ENCODE data around the gene APP.

The APP gene

GRCh38 chr21:25858325-25858724, 312.2 kb downstream of the APP start:
- DNase-seq = no peak

- DNase-seq = no peak
These were observed 313.1 kb downstream of the APP start for GRCh38 chr21:25857308-25858074.

GRCh38 chr21:25855576-25855975, 315.0 kb downstream of the APP start:
- no peak for DNase-seq

DNA sequence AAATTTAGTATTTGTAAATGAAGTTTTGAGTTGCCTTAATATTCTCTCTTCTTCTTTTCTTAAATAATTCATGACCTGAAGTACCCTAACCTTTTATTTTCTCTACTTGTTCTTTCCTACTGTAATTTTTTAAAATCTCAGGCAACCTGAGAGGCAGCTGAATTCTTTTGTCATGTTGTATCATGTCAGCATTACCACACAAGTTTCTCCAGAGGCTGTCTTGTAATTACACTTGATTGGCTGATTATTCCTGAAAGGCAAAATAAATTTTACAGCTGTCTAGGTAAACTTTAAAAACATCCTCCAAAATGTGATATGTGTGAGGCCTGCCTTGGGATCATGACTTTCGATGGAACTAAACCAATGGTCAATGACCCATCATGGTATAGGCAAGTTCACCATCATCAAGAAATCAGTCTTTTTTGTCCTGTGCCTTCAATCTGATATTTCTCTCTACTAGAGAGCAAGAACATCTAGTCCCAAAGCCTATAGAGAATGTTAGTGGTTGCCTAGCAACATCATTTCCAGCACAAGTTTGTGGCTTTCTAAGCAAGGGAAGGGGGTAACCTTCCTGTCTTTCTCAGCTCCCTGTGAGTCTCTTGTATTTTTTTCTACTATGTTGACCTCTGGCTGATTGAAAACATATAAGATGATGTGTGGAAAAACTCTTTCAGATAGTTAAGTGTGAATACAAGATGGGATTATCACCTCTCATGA, 320.3 kb downstream of the APP start:
- DNase-seq = no peak

- no peak for DNase-seq
These were observed 322.3 kb downstream of the APP start for GRCh38 chr21:25848309-25848708.

GRCh38 chr21:25845729-25846256, 324.8 kb downstream of the APP start:
- DNase-seq = no peak

GRCh38 chr21:25842925-25843324, 327.6 kb downstream of the APP start:
- DNase-seq = no peak

DNA sequence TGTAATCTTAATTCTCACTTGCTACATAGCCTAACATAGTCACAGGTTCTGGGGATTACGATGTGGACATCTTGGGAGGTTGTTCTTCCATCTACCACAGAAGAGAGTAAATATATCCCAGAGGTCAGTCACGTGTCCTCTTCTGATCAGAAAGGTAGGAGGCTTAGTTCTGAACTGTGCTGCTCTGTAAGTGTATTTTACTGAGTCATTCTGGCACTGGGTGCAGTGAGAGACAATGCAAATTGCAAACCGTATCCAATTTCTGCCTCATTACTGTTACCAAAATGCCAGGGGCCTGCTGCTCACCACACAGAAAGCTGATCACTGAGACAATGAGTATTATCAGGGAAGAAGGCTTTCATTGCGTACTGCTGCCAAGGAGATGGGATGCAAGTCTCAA, 331.8 kb downstream of the APP start:
- DNase-seq = no peak

DNA sequence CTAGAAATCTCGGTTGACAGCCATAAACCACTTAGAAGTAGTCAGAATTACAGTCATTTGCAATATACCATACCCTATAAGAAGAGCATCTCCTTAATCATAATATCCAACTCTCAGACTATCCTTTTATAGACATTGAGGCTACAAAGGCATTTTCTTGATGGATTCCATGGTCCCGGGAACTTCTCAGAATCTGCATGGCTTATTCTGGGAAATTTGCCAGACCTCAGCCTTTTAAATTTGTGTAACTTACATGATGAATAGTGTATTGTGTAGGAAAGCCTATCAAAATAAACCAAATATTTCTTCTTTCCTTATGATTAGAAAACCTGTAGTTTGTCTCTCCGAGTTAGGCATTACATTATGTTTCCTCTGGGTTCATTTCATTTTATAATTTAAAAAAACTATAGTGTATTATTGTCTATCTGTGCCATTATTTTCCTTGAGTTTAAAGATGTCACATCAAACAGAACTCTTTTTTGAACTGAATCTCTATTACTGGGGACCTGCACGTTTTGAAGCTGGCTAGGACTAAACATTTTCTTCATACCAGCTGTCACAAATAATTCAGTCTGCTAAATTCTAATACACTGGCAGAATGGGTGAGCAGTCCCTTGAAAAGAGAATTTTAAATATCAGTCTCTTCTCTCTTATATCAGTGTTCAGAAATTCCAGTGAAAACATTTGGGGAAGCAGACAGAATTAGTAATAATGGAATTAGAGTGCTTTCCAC, 332.9 kb downstream of the APP start:
- no peak for DNase-seq

- no peak for DNase-seq
These were observed 334.2 kb downstream of the APP start for GRCh38 chr21:25836396-25836795.

- no peak for DNase-seq
These were observed 336.2 kb downstream of the APP start for GRCh38 chr21:25834381-25834780.

GRCh38 chr21:25831300-25831960, 339.1 kb downstream of the APP start:
- no peak for DNase-seq

Measured in stimulated activated CD4-positive, alpha-beta T cell treated with anti-CD3 and anti-CD28 coated beads, Interleukin-12 subunit alpha, Interleukin-12 subunit beta, amount 100 ng/mL, for 4 hours (primary cell).